Hepatocyte (in vitro differentiated cells): ENCODE measurements around the gene TIAM1. TPM values are rescaled to one million over a fixed set of nuclear protein-coding genes. Genes with fewer than 3 reads are reported as not detected.

Experiments
- DNase-seq: peaks from one replicate; pipeline ENCODE4 v3.0.0-alpha.2; 2016; ENCODE audit warnings: low spot score
- H2AFZ ChIP-seq: fragments of 200-600 bp; sonication (generic); 2 replicates; pipeline ENCODE4 v1.6.0; 2016; ENCODE audit warnings: antibody characterized with exemption, mild to moderate bottlenecking
- H3K27ac ChIP-seq: fragments of 200-600 bp; sonication (generic); 2 replicates; pipeline ENCODE4 v1.5.1; 2016; ENCODE audit warnings: mild to moderate bottlenecking
- H3K27me3 ChIP-seq: fragments of 200-600 bp; sonication (generic); 2 replicates; pipeline ENCODE4 v1.6.1; 2016
- H3K36me3 ChIP-seq: fragments of 200-600 bp; sonication (generic); replicated peaks from 2 replicates; pipeline ENCODE4 v1.5.1; 2016; ENCODE audit warnings: low read depth; ENCODE audit not compliant: insufficient read depth
- H3K4me1 ChIP-seq: fragments of 200-600 bp; sonication (generic); 2 replicates; pipeline ENCODE4 v1.5.1; 2016; ENCODE audit warnings: mild to moderate bottlenecking, moderate library complexity; ENCODE audit not compliant: insufficient read depth
- H3K4me2 ChIP-seq: fragments of 200-600 bp; sonication (generic); 2 replicates; pipeline ENCODE4 v1.6.0; 2016
- H3K4me3 ChIP-seq: fragments of 200-600 bp; sonication (generic); 2 replicates; pipeline ENCODE4 v1.5.1; 2016; ENCODE audit warnings: mild to moderate bottlenecking
- H3K79me2 ChIP-seq: fragments of 200-600 bp; sonication (generic); 2 replicates; pipeline ENCODE4 v1.6.0; 2017; ENCODE audit warnings: mild to moderate bottlenecking
- H3K9me2 ChIP-seq: fragments of 200-600 bp; sonication (generic); replicated peaks from 2 replicates; pipeline ENCODE4 v1.6.0; 2017; ENCODE audit warnings: mild to moderate bottlenecking; ENCODE audit not compliant: insufficient read depth
- H3K9me3 ChIP-seq: fragments of 200-600 bp; sonication (generic); 2 replicates; pipeline ENCODE4 v1.5.1; 2016; ENCODE audit warnings: low read depth, mild to moderate bottlenecking
- H4K20me1 ChIP-seq: fragments of 200-600 bp; sonication (generic); 2 replicates; pipeline ENCODE4 v1.6.0; 2016; ENCODE audit warnings: mild to moderate bottlenecking; ENCODE audit not compliant: insufficient read depth, poor library complexity, severe bottlenecking
- EZH2 ChIP-seq: fragments of 200-600 bp; sonication (generic); IDR thresholded peaks from 2 replicates; pipeline ENCODE4 v1.6.1; 2016; ENCODE audit warnings: antibody characterized with exemption, mild to moderate bottlenecking, borderline replicate concordance
- EZH2phosphoT487 ChIP-seq: fragments of 200-600 bp; sonication (generic); IDR thresholded peaks from one replicate; pipeline ENCODE4 v1.6.1; 2018; ENCODE audit warnings: antibody characterized with exemption, mild to moderate bottlenecking, low read depth, moderate library complexity; ENCODE audit not compliant: unreplicated experiment, severe bottlenecking
- WGBS: methylation state at CpG from one replicate; pipeline ENCODE4 v1.1.6; 2016; ENCODE audit warnings: low lambda C conversion rate; ENCODE audit errors: missing lambda C conversion rate; 5-methylcytosine and 5-hydroxymethylcytosine counted together
- polyA plus RNA-seq: library from polyadenylated mRNA; unstranded; fragments of >200 nt; fragmentation: Nextera tagmentation; extraction: Ambion mirVana; gene quantifications from 2 replicates; pipeline ENCODE4 v1.2.1, GENCODE V29; 2016
- total RNA-seq: library from RNA; depleted of rRNA; stranded (reverse); fragments of >200 nt; gene quantifications from 2 replicates; pipeline ENCODE4 v1.2.3, GENCODE V29; 2014
- TF ChIP-seq, protein P1 (sequence below): fragments of 200-600 bp; sonication (generic); IDR thresholded peaks from 2 replicates; pipeline ENCODE4 v1.5.1; 2016; ENCODE audit warnings: antibody characterized with exemption, mild to moderate bottlenecking; ENCODE audit not compliant: poor library complexity

Gene TIAM1
- total and polyA plus RNA-seq, 2 experiments from 2014 or later = 8.8 TPM

GRCh38 chr21:31182231-31183140 is 161.6 kb downstream of the TIAM1 start:
- Histone ChIP-seq H3K4me2 (no peak overlapping the region), H3K4me3 (no peak overlapping the region), H3K79me2 (no peaks in the 10 kb centered on the region), H3K27me3 (no peaks in the 10 kb centered on the region), H3K36me3 (no peaks in the 10 kb centered on the region), H4K20me1 (no peaks in the 10 kb centered on the region), H3K27ac (no peak overlapping the region), H3K9me2 (no peaks in the 10 kb centered on the region), H2AFZ (no peak overlapping the region), H3K9me3 (no peaks in the 10 kb centered on the region), H3K4me1 (no peaks in the 10 kb centered on the region)
- TF ChIP-seq EZH2 = no peak
- TF ChIP-seq EZH2phosphoT487 = no peak
- TF ChIP-seq, protein P1, sequence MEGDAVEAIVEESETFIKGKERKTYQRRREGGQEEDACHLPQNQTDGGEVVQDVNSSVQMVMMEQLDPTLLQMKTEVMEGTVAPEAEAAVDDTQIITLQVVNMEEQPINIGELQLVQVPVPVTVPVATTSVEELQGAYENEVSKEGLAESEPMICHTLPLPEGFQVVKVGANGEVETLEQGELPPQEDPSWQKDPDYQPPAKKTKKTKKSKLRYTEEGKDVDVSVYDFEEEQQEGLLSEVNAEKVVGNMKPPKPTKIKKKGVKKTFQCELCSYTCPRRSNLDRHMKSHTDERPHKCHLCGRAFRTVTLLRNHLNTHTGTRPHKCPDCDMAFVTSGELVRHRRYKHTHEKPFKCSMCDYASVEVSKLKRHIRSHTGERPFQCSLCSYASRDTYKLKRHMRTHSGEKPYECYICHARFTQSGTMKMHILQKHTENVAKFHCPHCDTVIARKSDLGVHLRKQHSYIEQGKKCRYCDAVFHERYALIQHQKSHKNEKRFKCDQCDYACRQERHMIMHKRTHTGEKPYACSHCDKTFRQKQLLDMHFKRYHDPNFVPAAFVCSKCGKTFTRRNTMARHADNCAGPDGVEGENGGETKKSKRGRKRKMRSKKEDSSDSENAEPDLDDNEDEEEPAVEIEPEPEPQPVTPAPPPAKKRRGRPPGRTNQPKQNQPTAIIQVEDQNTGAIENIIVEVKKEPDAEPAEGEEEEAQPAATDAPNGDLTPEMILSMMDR = no peak
- DNase-seq = no peak
- 93% methylated on average over 24 of the region's 24 CpGs for WGBS

- H3K27me3 ChIP-seq = no peaks in the 10 kb centered on the region
- no peak overlapping the region for H3K4me3 ChIP-seq
- H3K4me2 ChIP-seq = no peak overlapping the region
- H4K20me1 ChIP-seq = no peaks in the 10 kb centered on the region
- no peaks in the 10 kb centered on the region for H3K4me1 ChIP-seq
- TF ChIP-seq EZH2phosphoT487 = no peak
- TF ChIP-seq, protein P1 = no peak
- TF ChIP-seq EZH2 = no peak
- no peak for DNase-seq
- no peaks in the 10 kb centered on the region for H3K9me3 ChIP-seq
- no peak overlapping the region for H3K27ac ChIP-seq
- no peaks in the 10 kb centered on the region for H3K36me3 ChIP-seq
- H3K79me2 ChIP-seq = no peaks in the 10 kb centered on the region
- WGBS = 93% methylated on average over 12 of the region's 12 CpGs
- H2AFZ ChIP-seq = no peak overlapping the region
- H3K9me2 ChIP-seq = no peaks in the 10 kb centered on the region
These were observed 162.8 kb downstream of the TIAM1 start for GRCh38 chr21:31181082-31181750.

DNA sequence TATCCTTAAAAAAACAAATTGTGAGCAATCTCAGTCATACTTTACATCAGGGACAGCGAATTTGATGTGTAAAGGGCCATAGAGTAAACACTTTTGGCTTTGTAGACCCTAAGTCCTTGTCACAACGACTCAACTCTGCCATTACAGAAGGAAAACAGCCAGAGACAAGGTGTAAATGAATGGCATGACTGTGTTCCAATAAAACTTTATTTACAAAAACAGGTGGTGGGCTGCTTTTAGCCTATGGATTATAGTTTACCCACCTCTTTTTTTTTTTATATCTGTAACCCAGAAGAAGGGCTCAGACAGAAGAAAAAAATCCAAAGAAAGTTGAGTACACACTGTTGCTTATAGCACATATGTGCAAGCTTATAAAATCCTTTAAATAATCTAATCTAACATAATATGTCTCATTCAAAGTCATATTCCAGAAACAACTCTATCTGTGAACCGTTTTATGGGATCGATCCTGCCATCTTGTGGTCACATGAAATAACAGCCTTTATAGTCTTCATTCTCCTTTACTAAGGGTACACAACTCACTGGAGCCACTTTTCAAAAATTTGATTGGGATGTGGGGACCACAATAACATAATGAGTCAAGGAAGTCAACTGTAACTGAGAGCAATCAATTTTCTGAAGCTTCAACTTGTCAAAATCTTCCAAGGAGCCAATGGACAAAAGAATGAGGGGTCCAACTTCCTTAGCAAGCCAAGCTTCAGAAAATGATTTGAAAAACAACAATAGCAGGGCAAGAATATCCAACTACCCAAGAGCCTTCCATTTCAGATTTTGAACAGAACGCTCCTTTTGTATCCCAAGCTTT is 163.6 kb downstream of the TIAM1 start:
- Histone ChIP-seq H3K4me1 (no peaks in the 10 kb centered on the region), H2AFZ (no peak overlapping the region), H4K20me1 (no peaks in the 10 kb centered on the region), H3K79me2 (no peaks in the 10 kb centered on the region), H3K27ac (no peak overlapping the region), H3K36me3 (no peaks in the 10 kb centered on the region), H3K4me3 (no peak overlapping the region), H3K27me3 (no peaks in the 10 kb centered on the region), H3K4me2 (no peak overlapping the region), H3K9me2 (no peaks in the 10 kb centered on the region), H3K9me3 (no peaks in the 10 kb centered on the region)
- peak; percentile 56 for DNase-seq
- no peak for TF ChIP-seq EZH2phosphoT487
- TF ChIP-seq EZH2 = no peak
- TF ChIP-seq, protein P1 = peak; percentile 61
- 55% methylated on average over 5 of the region's 5 CpGs for WGBS
